Ishikawa (cell line): Measurements from ENCODE around the gene SLC17A9.

Experiments
- EP300 ChIP-seq: IDR thresholded peaks from 2 replicates; pipeline ENCODE4 v1.6.1; 2012; ENCODE audit warnings: borderline replicate concordance
- TEAD4 ChIP-seq: IDR thresholded peaks from 2 replicates; pipeline ENCODE4 v1.6.1; 2012
- TF ChIP-seq, protein P1 (sequence below): IDR thresholded peaks from 2 replicates; pipeline ENCODE4 v1.6.1; 2012; ENCODE audit warnings: low read depth, mild to moderate bottlenecking
- TF ChIP-seq, protein P2 (sequence below): IDR thresholded peaks from 2 replicates; pipeline ENCODE4 v1.6.1; 2012

DNA sequence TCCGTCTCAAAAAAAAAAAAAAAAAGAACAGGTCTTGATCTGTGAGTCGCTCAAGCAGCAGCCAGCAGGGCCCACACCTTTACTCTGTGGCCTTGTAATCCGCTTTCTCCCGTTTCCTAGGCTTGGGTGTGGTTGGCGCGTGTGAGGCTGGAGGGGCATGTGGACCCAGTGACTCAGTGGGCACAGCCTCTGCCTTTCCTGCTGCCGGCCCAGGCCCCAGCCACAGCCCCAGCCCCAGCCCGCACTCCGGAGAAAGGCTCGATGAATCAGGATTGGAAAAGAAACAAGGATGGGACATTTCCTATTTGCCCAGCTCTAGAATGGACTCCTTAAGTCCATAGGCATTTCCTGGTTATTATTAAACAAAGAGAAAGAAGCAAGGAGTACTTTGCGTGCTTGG is 50.0 kb downstream of the SLC17A9 start:
- TF ChIP-seq, protein P1, sequence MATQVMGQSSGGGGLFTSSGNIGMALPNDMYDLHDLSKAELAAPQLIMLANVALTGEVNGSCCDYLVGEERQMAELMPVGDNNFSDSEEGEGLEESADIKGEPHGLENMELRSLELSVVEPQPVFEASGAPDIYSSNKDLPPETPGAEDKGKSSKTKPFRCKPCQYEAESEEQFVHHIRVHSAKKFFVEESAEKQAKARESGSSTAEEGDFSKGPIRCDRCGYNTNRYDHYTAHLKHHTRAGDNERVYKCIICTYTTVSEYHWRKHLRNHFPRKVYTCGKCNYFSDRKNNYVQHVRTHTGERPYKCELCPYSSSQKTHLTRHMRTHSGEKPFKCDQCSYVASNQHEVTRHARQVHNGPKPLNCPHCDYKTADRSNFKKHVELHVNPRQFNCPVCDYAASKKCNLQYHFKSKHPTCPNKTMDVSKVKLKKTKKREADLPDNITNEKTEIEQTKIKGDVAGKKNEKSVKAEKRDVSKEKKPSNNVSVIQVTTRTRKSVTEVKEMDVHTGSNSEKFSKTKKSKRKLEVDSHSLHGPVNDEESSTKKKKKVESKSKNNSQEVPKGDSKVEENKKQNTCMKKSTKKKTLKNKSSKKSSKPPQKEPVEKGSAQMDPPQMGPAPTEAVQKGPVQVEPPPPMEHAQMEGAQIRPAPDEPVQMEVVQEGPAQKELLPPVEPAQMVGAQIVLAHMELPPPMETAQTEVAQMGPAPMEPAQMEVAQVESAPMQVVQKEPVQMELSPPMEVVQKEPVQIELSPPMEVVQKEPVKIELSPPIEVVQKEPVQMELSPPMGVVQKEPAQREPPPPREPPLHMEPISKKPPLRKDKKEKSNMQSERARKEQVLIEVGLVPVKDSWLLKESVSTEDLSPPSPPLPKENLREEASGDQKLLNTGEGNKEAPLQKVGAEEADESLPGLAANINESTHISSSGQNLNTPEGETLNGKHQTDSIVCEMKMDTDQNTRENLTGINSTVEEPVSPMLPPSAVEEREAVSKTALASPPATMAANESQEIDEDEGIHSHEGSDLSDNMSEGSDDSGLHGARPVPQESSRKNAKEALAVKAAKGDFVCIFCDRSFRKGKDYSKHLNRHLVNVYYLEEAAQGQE, result no peak
- TF ChIP-seq EP300 (no peak), TEAD4 (no peak)
- TF ChIP-seq, protein P2, sequence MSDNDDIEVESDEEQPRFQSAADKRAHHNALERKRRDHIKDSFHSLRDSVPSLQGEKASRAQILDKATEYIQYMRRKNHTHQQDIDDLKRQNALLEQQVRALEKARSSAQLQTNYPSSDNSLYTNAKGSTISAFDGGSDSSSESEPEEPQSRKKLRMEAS, result no peak
